K562 (cell line): ENCODE measurements around the gene LRRC15. TPM values are rescaled to one million over a fixed set of nuclear protein-coding genes. Genes with fewer than 3 reads are reported as not detected.

Experiments used
- ARID1B ChIP-seq: fragments of 450-650 bp; IDR thresholded peaks from 2 replicates; pipeline ENCODE4 v1.6.1; 2016; ENCODE audit warnings: antibody characterized with exemption, mild to moderate bottlenecking, inconsistent platforms
- ASH1L ChIP-seq: fragments of 450-650 bp; IDR thresholded peaks from 2 replicates; pipeline ENCODE4 v1.6.1; 2018; ENCODE audit warnings: borderline replicate concordance, mild to moderate bottlenecking, low read depth; ENCODE audit not compliant: partially characterized antibody
- CBX3 ChIP-seq, 2 experiments: IDR thresholded peaks; 1 replicate in 1 of 2; 2 replicates in 1 of 2; pipeline ENCODE4 v1.6.1; 2012; ENCODE audit warnings: inconsistent platforms in 2 of 2, low read length in 2 of 2, borderline replicate concordance in 1 of 2, control low read depth in 1 of 2
- CCNT2 ChIP-seq: IDR thresholded peaks from 2 replicates; pipeline ENCODE4 v1.6.1; 2011; ENCODE audit warnings: borderline replicate concordance, low read depth, mild to moderate bottlenecking, moderate library complexity, mixed read lengths, low read length; ENCODE audit not compliant: insufficient read length; ENCODE audit errors: extremely low read depth
- E2F3 ChIP-seq: fragments of 250-450 bp; sonication (Bioruptor Pico); IDR thresholded peaks from 2 replicates; pipeline ENCODE4 v1.4.0; 2020; ENCODE audit warnings: mild to moderate bottlenecking
- FOXJ2 ChIP-seq: fragments of 200-800 bp; sonication (Bioruptor generic); IDR thresholded peaks from 2 replicates; pipeline ENCODE4 v1.6.1; 2016; ENCODE audit warnings: missing genetic modification characterization, missing compliant biosample characterization
- GTF2F1 ChIP-seq: IDR thresholded peaks from 2 replicates; pipeline ENCODE4 v1.6.1; 2011; ENCODE audit warnings: low read depth, low read length, improper control_type of control experiment
- HDGF ChIP-seq: fragments of 450-650 bp; IDR thresholded peaks from 2 replicates; pipeline ENCODE4 v1.6.1; 2016
- NFRKB ChIP-seq: fragments of 450-650 bp; IDR thresholded peaks from 2 replicates; pipeline ENCODE4 v1.6.1; 2016; ENCODE audit warnings: low read depth
- SNRNP70 ChIP-seq: fragments of 200-400 bp; formaldehyde crosslinking; optimal IDR thresholded peaks from 2 replicates; pipeline ENCODE3; 2017; ENCODE audit warnings: low read depth, low read length
- ZBTB40 ChIP-seq, 2 experiments: fragments of 450-650 bp in 1 of 2; sonication (generic) in 1 of 2; formaldehyde crosslinking in 1 of 2; IDR thresholded peaks; 2 replicates each; pipeline versions ENCODE4 v1.7.1 to v1.9.0; 2016 to 2022; ENCODE audit warnings: inconsistent platforms in 1 of 2, mild to moderate bottlenecking in 1 of 2, missing genetic modification reagents in 1 of 2
- ZFP36 ChIP-seq: fragments of 150-350 bp; IDR thresholded peaks from 2 replicates; pipeline ENCODE4 v1.6.1; 2018; ENCODE audit warnings: low read length, low read depth; ENCODE audit not compliant: partially characterized antibody
- ZNF263 ChIP-seq: sonication (generic); formaldehyde crosslinking; IDR thresholded peaks from 2 replicates; pipeline ENCODE4 v1.8.0; 2022; ENCODE audit warnings: mild to moderate bottlenecking, missing genetic modification reagents, borderline replicate concordance
- ZNF311 ChIP-seq: fragments of 250-450 bp; sonication (Bioruptor Pico); IDR thresholded peaks from 2 replicates; pipeline ENCODE4 v1.4.0; 2020; ENCODE audit warnings: mild to moderate bottlenecking, moderate library complexity
- ZNF589 ChIP-seq: fragments of 200-800 bp; sonication (Bioruptor generic); IDR thresholded peaks from 2 replicates; pipeline ENCODE4 v1.6.1; 2016; ENCODE audit warnings: low read depth, missing genetic modification characterization, missing compliant biosample characterization
- ZNF717 ChIP-seq: fragments of 250-450 bp; sonication (Bioruptor Pico); IDR thresholded peaks from 2 replicates; pipeline ENCODE4 v1.5.0; 2021
- ZSCAN29 ChIP-seq: fragments of 450-650 bp; IDR thresholded peaks from 2 replicates; pipeline ENCODE4 v1.6.1; 2017
- polyA plus RNA-seq, 8 experiments: library from polyadenylated mRNA; depleted of rRNA in 4 of 8; stranded (reverse) in 5 of 8; unstranded in 3 of 8; fragments of >200 nt; fragmentation: Nextera tagmentation in 2 of 8; fragmentation: Illumina TruSeq in 1 of 8; extraction: Ambion mirVana in 2 of 8; extraction: Trizol in 1 of 8; gene quantifications; 2 replicates each; pipeline versions ENCODE4 v1.2.1 to v1.2.3, GENCODE V29; 2011 to 2014; ENCODE audit warnings: inconsistent platforms in 1 of 8, missing spikeins in 1 of 8
- total RNA-seq, 7 experiments: library from RNA; depleted of rRNA in 6 of 7; stranded (reverse); fragments of >200 nt in 6 of 7; fragmentation: Illumina TruSeq in 2 of 7; extraction: Trizol in 2 of 7; gene quantifications; 2 replicates each; pipeline versions ENCODE4 v1.2.1 to v1.2.3, GENCODE V29; 2011 to 2021; ENCODE audit warnings: low replicate concordance in 1 of 7
- TF ChIP-seq, protein P1 (sequence below), 2 experiments: fragments of 450-650 bp; conservative IDR thresholded peaks; 2 replicates each; pipeline ENCODE4 v1.6.1; 2017; ENCODE audit warnings: mild to moderate bottlenecking in 2 of 2, moderate library complexity in 2 of 2

LRRC15 gene
- total and polyA plus RNA-seq, 9 of the 15 experiments (the other 6 are each of a cell fraction or from before 2014, with no cell fraction given), result not detected

- TF ChIP-seq CBX3 (IDR thresholded peaks at IDR 0.05; ENCODE audit: borderline replicate concordance in 1 of 2, low read length in 2 of 2) (peak in 1 of 2 experiments; percentile 60; a peak in 2 of 3 replicates), ZFP36 (no peak), CCNT2 (no peak), ZNF263 (peak; percentile 95), SNRNP70 (no peak), ARID1B (peak; percentile 59), ZBTB40 (IDR thresholded peaks at IDR 0.05) (no peak), ZBTB40 (CRISPR knock-in tag; IDR thresholded peaks at IDR 0.05) (0 out of 2 replicates have a peak, but pooled peaks have one; percentile 10), ASH1L (peak; percentile 47), FOXJ2 (no peak), HDGF (peak; percentile 93; the same call in 1 of the 2 replicates), E2F3 (no peak), ZNF311 (CRISPR knock-in tag) (no peak), NFRKB (peak; percentile 49; the same call in 1 of the 2 replicates), ZNF717 (CRISPR knock-in tag) (no peak), GTF2F1 (no peak), ZNF589 (no peak), ZSCAN29 (no peak)
- TF ChIP-seq, protein P1, sequence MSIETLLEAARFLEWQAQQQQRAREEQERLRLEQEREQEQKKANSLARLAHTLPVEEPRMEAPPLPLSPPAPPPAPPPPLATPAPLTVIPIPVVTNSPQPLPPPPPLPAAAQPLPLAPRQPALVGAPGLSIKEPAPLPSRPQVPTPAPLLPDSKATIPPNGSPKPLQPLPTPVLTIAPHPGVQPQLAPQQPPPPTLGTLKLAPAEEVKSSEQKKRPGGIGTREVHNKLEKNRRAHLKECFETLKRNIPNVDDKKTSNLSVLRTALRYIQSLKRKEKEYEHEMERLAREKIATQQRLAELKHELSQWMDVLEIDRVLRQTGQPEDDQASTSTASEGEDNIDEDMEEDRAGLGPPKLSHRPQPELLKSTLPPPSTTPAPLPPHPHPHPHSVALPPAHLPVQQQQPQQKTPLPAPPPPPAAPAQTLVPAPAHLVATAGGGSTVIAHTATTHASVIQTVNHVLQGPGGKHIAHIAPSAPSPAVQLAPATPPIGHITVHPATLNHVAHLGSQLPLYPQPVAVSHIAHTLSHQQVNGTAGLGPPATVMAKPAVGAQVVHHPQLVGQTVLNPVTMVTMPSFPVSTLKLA (conservative IDR thresholded peaks at IDR 0.05), result no peak
Observed at GRCh38 chr3:194326192-194326967, 43.2 kb downstream of the LRRC15 start (continued).
